HepG2 (cell line): ENCODE data around the gene TPPP2. TPM values are rescaled to one million over a fixed set of nuclear protein-coding genes. Genes with fewer than 3 reads are reported as not detected.

Experiments used
- AHR ChIP-seq: IDR thresholded peaks from 2 replicates; pipeline ENCODE4 v1.6.1; 2018; ENCODE audit warnings: missing genetic modification reagents, missing compliant biosample characterization
- CREB1 ChIP-seq, 2 experiments: fragments of 450-650 bp in 1 of 2; IDR thresholded peaks; 2 replicates each; pipeline ENCODE4 v1.6.1; 2016 to 2017; ENCODE audit warnings: control low read depth in 1 of 2, mild to moderate bottlenecking in 1 of 2, missing compliant biosample characterization in 1 of 2, missing genetic modification characterization in 1 of 2
- CREBL2 ChIP-seq: sonication (generic); formaldehyde crosslinking; IDR thresholded peaks from 2 replicates; pipeline ENCODE4 v1.8.1; 2023; ENCODE audit warnings: missing genetic modification reagents, mild to moderate bottlenecking, borderline replicate concordance
- ELK4 ChIP-seq: sonication (generic); formaldehyde crosslinking; IDR thresholded peaks from 2 replicates; pipeline ENCODE4 v1.9.0; 2021; ENCODE audit warnings: missing genetic modification reagents, borderline replicate concordance
- FOXC1 ChIP-seq: sonication (generic); formaldehyde crosslinking; IDR thresholded peaks from 2 replicates; pipeline ENCODE4 v1.8.0; 2022; ENCODE audit warnings: mild to moderate bottlenecking, missing genetic modification reagents, borderline replicate concordance
- HCFC1 ChIP-seq: fragments of 150-350 bp; IDR thresholded peaks from 2 replicates; pipeline ENCODE4 v1.6.1; 2014; ENCODE audit warnings: low read depth, low read length
- KIAA2018 ChIP-seq: sonication (generic); formaldehyde crosslinking; IDR thresholded peaks from 2 replicates; pipeline ENCODE4 v1.5.0; 2020; ENCODE audit warnings: mild to moderate bottlenecking, missing genetic modification reagents, borderline replicate concordance
- MAX ChIP-seq: IDR thresholded peaks from 2 replicates; pipeline ENCODE4 v1.6.1; 2012; ENCODE audit warnings: inconsistent platforms
- MXD1 ChIP-seq: sonication (generic); formaldehyde crosslinking; IDR thresholded peaks from 2 replicates; pipeline ENCODE4 v1.4.0; 2020; ENCODE audit warnings: mild to moderate bottlenecking, missing genetic modification reagents
- NFIB ChIP-seq: sonication (generic); formaldehyde crosslinking; IDR thresholded peaks from 2 replicates; pipeline ENCODE4 v1.9.0; 2021; ENCODE audit warnings: missing genetic modification reagents, mild to moderate bottlenecking, borderline replicate concordance
- RBM22 ChIP-seq: fragments of 200-400 bp; formaldehyde crosslinking; optimal IDR thresholded peaks from 2 replicates; pipeline ENCODE3; 2017; ENCODE audit warnings: mild to moderate bottlenecking, low read length, moderate library complexity
- RBM39 ChIP-seq: fragments of 200-400 bp; formaldehyde crosslinking; IDR thresholded peaks from one replicate; pipeline ENCODE4 v1.6.1; 2018; ENCODE audit warnings: antibody characterized with exemption, mild to moderate bottlenecking, low read depth, low read length; ENCODE audit not compliant: poor library complexity, severe bottlenecking
- RFX5 ChIP-seq: IDR thresholded peaks from 2 replicates; pipeline ENCODE4 v1.6.1; 2011; ENCODE audit warnings: low read depth, low read length, improper control_type of control experiment
- SRSF1 ChIP-seq: fragments of 200-400 bp; formaldehyde crosslinking; optimal IDR thresholded peaks from 2 replicates; pipeline ENCODE3; 2017; ENCODE audit warnings: mild to moderate bottlenecking, low read depth, low read length, moderate library complexity
- ZBTB1 ChIP-seq: sonication (generic); formaldehyde crosslinking; IDR thresholded peaks from 2 replicates; pipeline ENCODE4 v1.4.0; 2020; ENCODE audit warnings: missing genetic modification reagents, borderline replicate concordance
- ZMYM2 ChIP-seq: sonication (generic); formaldehyde crosslinking; IDR thresholded peaks from 2 replicates; pipeline ENCODE4 v1.8.0; 2022; ENCODE audit warnings: mild to moderate bottlenecking, missing genetic modification reagents
- ZNF20 ChIP-seq: sonication (generic); formaldehyde crosslinking; IDR thresholded peaks from 2 replicates; pipeline ENCODE4 v1.4.0; 2020; ENCODE audit warnings: mild to moderate bottlenecking, moderate library complexity, missing genetic modification reagents
- ZNF549 ChIP-seq: sonication (generic); formaldehyde crosslinking; IDR thresholded peaks from 2 replicates; pipeline ENCODE4 v1.5.0; 2020; ENCODE audit warnings: missing genetic modification reagents
- ZNF629 ChIP-seq: sonication (generic); formaldehyde crosslinking; conservative IDR thresholded peaks from 2 replicates; pipeline ENCODE4 v1.5.0; 2020; ENCODE audit warnings: missing genetic modification reagents
- polyA plus RNA-seq, 8 experiments: library from polyadenylated mRNA; depleted of rRNA in 3 of 8; stranded (reverse) in 7 of 8; unstranded in 1 of 8; fragments of >200 nt; fragmentation: Illumina TruSeq in 4 of 8; extraction: Trizol in 4 of 8; gene quantifications; 2 replicates each; pipeline versions ENCODE4 v1.2.1 to v1.2.3, GENCODE V29; 2011 to 2016; ENCODE audit warnings: low read depth in 4 of 8, missing spikeins in 1 of 8, mixed read lengths in 1 of 8; ENCODE audit not compliant: insufficient read depth in 1 of 8
- total RNA-seq, 5 experiments: library from RNA; depleted of rRNA; stranded (reverse); fragments of >200 nt; fragmentation: Illumina TruSeq; extraction: Trizol; gene quantifications; 2 replicates each; pipeline ENCODE4 v1.2.3, GENCODE V29; 2016; ENCODE audit warnings: low read depth in 1 of 5

Gene TPPP2
- total and polyA plus RNA-seq, 2 of the 13 experiments (the other 11 are each of a cell fraction or from before 2014, with no cell fraction given): 0.58 to 4.2 TPM

- TF ChIP-seq KIAA2018 (CRISPR knock-in tag): no peak
- peak; percentile 89 for TF ChIP-seq FOXC1 (CRISPR knock-in tag)
- TF ChIP-seq ZMYM2 (CRISPR knock-in tag): no peak
- peak; percentile 74 for TF ChIP-seq HCFC1
- TF ChIP-seq CREB1 (IDR thresholded peaks at IDR 0.05): peak; percentile 61
- peak; percentile 87 for TF ChIP-seq CREB1 (CRISPR knock-in tag; IDR thresholded peaks at IDR 0.05)
- TF ChIP-seq NFIB (CRISPR knock-in tag): no peak
- TF ChIP-seq ZBTB1 (CRISPR knock-in tag): no peak
- peak; percentile 79 for TF ChIP-seq RBM39
- TF ChIP-seq SRSF1: peak; percentile 83
- peak; percentile 73; the same call in 1 of the 2 replicates for TF ChIP-seq CREBL2 (CRISPR knock-in tag)
- 0 out of 2 replicates have a peak, but pooled peaks have one; percentile 6 for TF ChIP-seq ZNF629
- peak; percentile 77 for TF ChIP-seq MAX
- TF ChIP-seq RBM22: no peak
- no peak for TF ChIP-seq ELK4
- peak; percentile 57; the same call in 1 of the 2 replicates for TF ChIP-seq MXD1
- no peak for TF ChIP-seq ZNF549
- TF ChIP-seq AHR (CRISPR knock-in tag): 0 out of 2 replicates have a peak, but pooled peaks have one; percentile 52
- TF ChIP-seq RFX5: 0 out of 2 replicates have a peak, but pooled peaks have one; percentile 19
- TF ChIP-seq ZNF20 (CRISPR knock-in tag): no peak
Measured at GRCh38 chr14:20989787-20990600, 40.0 kb upstream of the TPPP2 start, which contains the start of gene METTL17 (continued).
